NCI-H345 treated with DMSO at 0.1 percent for 48 hours (cell line): ENCODE data around the gene PI4KA.
A peak's percentile ranks its signal among the peaks of the same experiment; 100 is the strongest.

ENCODE experiments used
- DNase-seq: peaks from one replicate; lab custom pipeline; 2025; ENCODE audit not compliant: unreplicated experiment; lab: John Stamatoyannopoulos, UW

PI4KA gene

GRCh38 chr22:20881869-20882815 lies 23.5 kb upstream of the PI4KA start:
- no peak for DNase-seq

- no peak for DNase-seq
These were observed 22.6 kb upstream of the PI4KA start for GRCh38 chr22:20881231-20881630.

- DNase-seq, result no peak
These were observed 19.1 kb upstream of the PI4KA start for GRCh38 chr22:20877715-20878114.

GRCh38 chr22:20875296-20875695 lies 16.7 kb upstream of the PI4KA start:
- DNase-seq, result no peak

- no peak for DNase-seq
These were observed 14.6 kb upstream of the PI4KA start for GRCh38 chr22:20873214-20873613.

- no peak for DNase-seq
These were observed 10.6 kb upstream of the PI4KA start for GRCh38 chr22:20869234-20869633.

GRCh38 chr22:20868025-20868962 lies 9.7 kb upstream of the PI4KA start:
- DNase-seq, result no peak

GRCh38 chr22:20867179-20868024 lies 8.8 kb upstream of the PI4KA start:
- DNase-seq, result no peak

- DNase-seq, result no peak
These were observed 8.1 kb upstream of the PI4KA start for GRCh38 chr22:20866736-20867135.

GRCh38 chr22:20865875-20866445 lies 7.3 kb upstream of the PI4KA start:
- DNase-seq, result no peak

- no peak for DNase-seq
These were observed 6.7 kb upstream of the PI4KA start for GRCh38 chr22:20865331-20865730.

- DNase-seq, result no peak
These were observed 5.7 kb upstream of the PI4KA start for GRCh38 chr22:20864186-20864908.

GRCh38 chr22:20863366-20863765 lies 4.8 kb upstream of the PI4KA start:
- DNase-seq, result no peak

GRCh38 chr22:20862540-20862939 lies 3.9 kb upstream of the PI4KA start:
- no peak for DNase-seq

GRCh38 chr22:20859615-20860014 lies 1.0 kb upstream of the PI4KA start:
- DNase-seq, result peak; percentile 2

- DNase-seq, result peak; percentile 36
These were observed 585 bp downstream of the PI4KA start for GRCh38 chr22:20857838-20858614.

GRCh38 chr22:20857247-20857643 lies 1.4 kb downstream of the PI4KA start:
- no peak for DNase-seq

- DNase-seq, result no peak
These were observed 5.4 kb downstream of the PI4KA start for GRCh38 chr22:20853236-20853660.

- DNase-seq, result no peak
These were observed 6.1 kb downstream of the PI4KA start for GRCh38 chr22:20852503-20852902.
